Muscle of leg (tissue), 11 donors: ENCODE results near the gene GALNTL6. TPM values are rescaled to one million over a fixed set of nuclear protein-coding genes. Genes with fewer than 3 reads are reported as not detected.
A peak's percentile ranks its signal among the peaks of the same experiment; 100 is the strongest.

ENCODE experiments used
- DNase-seq: peaks from one replicate; pipeline ENCODE4 v3.0.0; 2013
- H3K27ac ChIP-seq: one replicate; pipeline ENCODE4 v1.5.1; 2013; ENCODE audit warnings: mild to moderate bottlenecking, low read length, control low read depth
- H3K27me3 ChIP-seq: one replicate; pipeline ENCODE4 v1.6.1; 2013; ENCODE audit warnings: low read length; ENCODE audit not compliant: control insufficient read depth, insufficient read depth
- H3K36me3 ChIP-seq: one replicate; pipeline ENCODE4 v1.6.1; 2013; ENCODE audit warnings: low read length; ENCODE audit not compliant: control insufficient read depth, insufficient read depth
- H3K4me1 ChIP-seq: one replicate; pipeline ENCODE4 v1.6.1; 2013; ENCODE audit warnings: low read length; ENCODE audit not compliant: control insufficient read depth, insufficient read depth
- H3K4me3 ChIP-seq: one replicate; pipeline ENCODE4 v1.5.1; 2013; ENCODE audit warnings: low read length, control low read depth
- H3K9me3 ChIP-seq: replicated peaks from 2 replicates; pipeline ENCODE4 v1.6.1; 2013; ENCODE audit warnings: low read depth, low read length; ENCODE audit not compliant: control insufficient read depth
- WGBS: methylation state at CpG from one replicate; pipeline ENCODE4 v1.1.5; 2013; ENCODE audit warnings: missing lambda C conversion rate; ENCODE audit not compliant: insufficient coverage; 5-methylcytosine and 5-hydroxymethylcytosine counted together
- polyA plus RNA-seq, 8 donors: library from polyadenylated mRNA; unstranded; fragments of 120-200 nt; gene quantifications; one replicate each; pipeline versions ENCODE4 v1.2.1 to v1.2.3, GENCODE V29; 2013; ENCODE audit warnings: inconsistent platforms in 1 of 8, low replicate concordance in 1 of 8; ENCODE audit not compliant: insufficient read length in 8 of 8, insufficient read depth in 1 of 8
- total RNA-seq: library from RNA; stranded (reverse); fragments of 120-200 nt; gene quantifications from one replicate; pipeline ENCODE4 v1.2.4, GENCODE V29; 2013

GALNTL6 gene
- total and polyA plus RNA-seq, 9 donors, result 0.26 to 0.95 (median 0.53) TPM

DNA sequence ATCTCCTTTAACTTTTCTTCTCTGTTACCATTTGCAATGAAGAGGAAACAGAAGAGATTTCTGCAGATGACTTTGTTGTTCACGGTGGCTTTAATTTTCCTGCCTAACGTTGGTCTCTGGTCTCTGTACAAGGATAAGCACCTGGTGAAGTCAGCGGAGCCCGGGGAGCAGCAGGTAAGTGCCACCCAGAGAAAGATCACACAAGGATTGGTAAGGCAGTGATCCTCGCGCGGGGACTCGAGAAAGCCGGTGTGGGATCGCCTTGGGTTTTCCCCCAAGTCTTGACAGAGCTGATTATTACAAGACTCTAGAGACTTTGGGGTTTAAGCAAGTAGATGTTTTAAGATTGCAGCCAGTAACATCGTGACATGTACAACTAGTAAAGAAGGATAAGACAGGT lies 1.3 kb downstream of the GALNTL6 start:
- H3K27me3 ChIP-seq, result peaks cover 30% of the 10 kb centered on the region
- 32% methylated on average over 11 of the region's 11 CpGs for WGBS

DNA sequence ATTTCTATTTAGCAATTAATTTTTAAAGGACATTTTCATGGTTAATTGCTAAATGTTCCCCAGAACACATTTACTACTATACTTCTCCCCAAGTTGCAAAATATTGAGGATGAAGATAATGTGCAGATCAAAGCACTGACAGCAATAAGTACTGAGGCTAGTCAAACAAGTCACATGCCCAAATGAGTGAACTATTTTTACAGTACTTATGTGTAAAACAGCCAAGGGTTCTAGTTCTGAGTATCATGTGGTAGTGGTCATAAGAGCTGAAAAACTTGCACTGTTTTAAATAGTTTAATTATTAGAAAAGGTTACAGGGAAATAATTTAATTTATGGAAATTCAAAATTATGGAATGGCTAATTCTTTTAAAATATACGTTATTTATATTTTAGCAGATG lies 3.8 kb downstream of the GALNTL6 start:
- H3K9me3 ChIP-seq, result no peaks in the 10 kb centered on the region
- no CpG with 5 or more reads among the region's 1 CpG for whole genome bisulfite sequencing
- no peak for DNase-seq
- H3K4me1 ChIP-seq, result peaks cover 14% of the 10 kb centered on the region
- no peaks in the 10 kb centered on the region for H3K36me3 ChIP-seq
- H3K27me3 ChIP-seq, result peaks cover 28% of the 10 kb centered on the region
- no peak overlapping the region for H3K4me3 ChIP-seq
- no peak overlapping the region for H3K27ac ChIP-seq

More for the DNA sequence above, 1.3 kb downstream of the GALNTL6 start:
- no peaks in the 10 kb centered on the region for H3K36me3 ChIP-seq
- H3K4me3 ChIP-seq, result no peak overlapping the region
- H3K4me1 ChIP-seq, result peaks cover 14% of the 10 kb centered on the region
- H3K9me3 ChIP-seq, result no peaks in the 10 kb centered on the region
- H3K27ac ChIP-seq, result no peak overlapping the region
- DNase-seq, result no peak

DNA sequence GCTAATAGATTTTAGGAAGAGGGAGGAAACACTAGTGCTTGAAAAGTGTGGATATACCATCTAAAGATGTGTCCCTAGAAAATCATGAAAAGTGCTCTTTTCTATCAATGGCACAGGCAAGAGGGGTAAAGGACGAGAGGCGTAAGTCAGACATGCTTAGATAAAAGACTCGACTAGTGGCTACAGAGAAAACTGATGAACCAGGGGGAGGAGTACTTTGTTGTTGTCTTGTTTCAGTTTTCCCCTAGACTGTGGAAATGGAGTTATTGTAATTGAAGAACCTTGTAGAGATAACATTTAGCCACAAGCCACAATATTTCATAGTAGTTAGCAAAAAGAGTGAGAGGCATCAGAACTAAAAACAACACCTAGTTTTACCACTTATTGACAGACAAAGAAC lies 21.4 kb downstream of the GALNTL6 start:
- no peaks in the 10 kb centered on the region for H3K9me3 ChIP-seq
- WGBS, result no CpG with 5 or more reads among the region's 3 CpGs
- H3K4me3 ChIP-seq, result no peak overlapping the region
- H3K4me1 ChIP-seq, result no peaks in the 10 kb centered on the region
- H3K27ac ChIP-seq, result no peak overlapping the region
- H3K36me3 ChIP-seq, result no peaks in the 10 kb centered on the region
- DNase-seq, result no peak
- H3K27me3 ChIP-seq, result no peaks in the 10 kb centered on the region

DNA sequence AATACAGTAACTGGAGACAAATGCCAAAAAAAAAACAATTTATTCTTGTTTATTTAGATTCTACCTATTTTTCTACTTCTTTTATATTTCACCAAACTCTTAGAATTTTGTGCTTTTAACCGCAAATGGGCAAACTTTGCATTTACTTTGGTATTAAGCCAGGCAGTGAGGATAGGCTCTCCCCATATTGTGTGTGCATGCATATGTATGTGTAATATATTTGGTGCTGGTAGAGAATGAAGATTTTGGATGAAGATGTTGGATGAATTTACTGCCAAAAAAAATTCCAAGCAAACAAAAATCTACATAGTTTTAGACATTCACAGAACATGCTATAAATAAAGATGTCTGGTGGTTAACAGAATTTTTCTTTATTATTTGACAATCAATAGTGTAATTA lies 30.3 kb downstream of the GALNTL6 start:
- H3K4me1 ChIP-seq, result no peaks in the 10 kb centered on the region
- DNase-seq, result no peak
- no peaks in the 10 kb centered on the region for H3K36me3 ChIP-seq
- H3K27ac ChIP-seq, result no peak overlapping the region
- no peaks in the 10 kb centered on the region for H3K27me3 ChIP-seq
- no peaks in the 10 kb centered on the region for H3K9me3 ChIP-seq
- WGBS, result no CpG with 5 or more reads among the region's 1 CpG
- no peak overlapping the region for H3K4me3 ChIP-seq

DNA sequence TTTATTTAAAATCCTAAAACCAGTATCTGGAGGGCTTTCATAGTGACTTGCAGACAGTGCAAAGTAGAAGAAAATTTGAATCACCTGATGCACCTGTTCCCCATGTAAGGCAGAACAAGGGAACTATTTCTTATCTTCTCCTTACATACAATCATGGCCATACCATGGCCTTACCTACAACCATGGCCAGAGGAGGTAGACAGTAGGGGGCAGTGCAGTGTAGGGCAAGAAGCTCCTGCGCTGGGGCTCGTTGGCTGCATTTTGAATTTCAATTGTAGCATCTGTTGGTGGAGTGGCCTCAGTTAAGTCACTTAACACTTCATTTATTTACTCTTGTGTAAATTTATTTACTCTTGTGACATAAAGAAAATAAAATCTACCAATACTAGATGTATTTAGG lies 33.0 kb downstream of the GALNTL6 start:
- H3K27ac ChIP-seq, result no peak overlapping the region
- H3K4me1 ChIP-seq, result no peaks in the 10 kb centered on the region
- no peaks in the 10 kb centered on the region for H3K36me3 ChIP-seq
- no CpG with 5 or more reads among the region's 2 CpGs for WGBS
- H3K9me3 ChIP-seq, result no peaks in the 10 kb centered on the region
- no peak overlapping the region for H3K4me3 ChIP-seq
- DNase-seq, result peak; percentile 13
- H3K27me3 ChIP-seq, result no peaks in the 10 kb centered on the region

DNA sequence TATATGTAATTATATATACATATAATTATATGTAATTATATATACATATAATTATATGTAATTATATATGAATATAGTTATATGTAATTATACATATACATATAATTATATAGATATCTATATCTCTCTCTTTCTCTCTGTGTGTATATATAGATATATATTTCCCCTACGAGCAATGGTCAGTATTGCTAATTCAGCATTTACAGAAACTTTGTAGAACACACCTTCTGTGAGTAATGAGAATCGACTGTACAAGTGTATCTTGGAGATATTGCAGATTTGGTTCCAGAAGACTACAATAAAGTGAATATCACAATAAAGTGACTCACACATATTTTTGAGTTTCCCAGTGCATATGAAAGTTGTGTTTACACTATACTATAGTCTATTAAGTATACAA lies 33.7 kb downstream of the GALNTL6 start:
- Histone ChIP-seq H3K36me3 (no peaks in the 10 kb centered on the region), H3K4me3 (no peak overlapping the region), H3K27ac (no peak overlapping the region), H3K4me1 (no peaks in the 10 kb centered on the region), H3K27me3 (no peaks in the 10 kb centered on the region), H3K9me3 (no peaks in the 10 kb centered on the region)
- whole genome bisulfite sequencing, result no CpG with 5 or more reads among the region's 2 CpGs
- no peak for DNase-seq

DNA sequence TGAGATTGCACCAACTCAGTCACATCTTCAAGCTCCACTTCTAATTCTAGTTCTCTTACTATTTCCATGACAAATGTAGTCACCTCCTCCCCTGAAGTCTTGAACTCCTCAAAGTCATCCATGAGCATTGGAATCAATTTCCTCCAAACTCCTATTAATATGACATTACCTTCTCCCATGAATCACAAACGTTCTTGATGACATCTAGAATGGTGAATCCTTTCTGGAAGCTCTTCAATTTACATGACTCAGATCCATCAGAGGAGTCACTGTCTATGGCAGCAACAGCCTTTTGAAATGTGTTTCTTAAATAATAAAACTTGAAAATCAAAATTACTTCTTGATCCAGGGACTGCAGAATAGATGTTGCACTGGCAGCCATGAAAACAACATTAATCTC lies 34.5 kb downstream of the GALNTL6 start:
- Histone ChIP-seq H3K4me3 (no peak overlapping the region), H3K9me3 (no peaks in the 10 kb centered on the region), H3K27me3 (no peaks in the 10 kb centered on the region), H3K4me1 (no peaks in the 10 kb centered on the region), H3K36me3 (no peaks in the 10 kb centered on the region), H3K27ac (no peak overlapping the region)
- no CpG with 5 or more reads among the region's 1 CpG for WGBS
- DNase-seq, result no peak

DNA sequence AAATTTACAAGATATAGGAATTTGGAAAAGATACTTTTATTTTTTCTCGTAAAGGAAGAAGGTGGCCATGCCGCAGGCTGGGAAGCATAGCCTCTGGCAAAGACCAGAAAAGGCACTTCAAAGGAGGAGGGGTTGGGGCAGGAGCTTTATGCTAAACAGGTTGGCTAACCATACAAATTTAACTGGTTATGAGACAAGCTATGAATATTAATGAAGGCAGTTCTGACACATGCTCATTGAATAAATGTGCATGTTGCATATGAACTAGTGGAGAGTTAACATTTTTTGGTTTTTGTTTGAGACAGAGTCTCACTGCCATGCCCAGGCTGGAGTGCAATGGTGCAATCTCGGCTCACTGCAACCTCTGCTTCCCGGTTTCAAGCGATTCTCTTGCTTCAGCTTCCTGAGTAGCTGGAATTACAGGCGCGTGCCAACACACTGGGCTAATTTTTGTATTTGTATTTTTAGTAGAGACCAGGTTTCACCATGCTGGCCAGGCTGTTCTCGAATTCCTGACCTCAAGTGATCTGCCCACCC lies 36.5 kb downstream of the GALNTL6 start:
- H3K9me3 ChIP-seq, result no peaks in the 10 kb centered on the region
- H3K36me3 ChIP-seq, result no peaks in the 10 kb centered on the region
- no peak overlapping the region for H3K27ac ChIP-seq
- no peak overlapping the region for H3K4me3 ChIP-seq
- no peaks in the 10 kb centered on the region for H3K27me3 ChIP-seq
- no peaks in the 10 kb centered on the region for H3K4me1 ChIP-seq
- WGBS, result 83% methylated on average over 2 of the region's 8 CpGs
- DNase-seq, result no peak

DNA sequence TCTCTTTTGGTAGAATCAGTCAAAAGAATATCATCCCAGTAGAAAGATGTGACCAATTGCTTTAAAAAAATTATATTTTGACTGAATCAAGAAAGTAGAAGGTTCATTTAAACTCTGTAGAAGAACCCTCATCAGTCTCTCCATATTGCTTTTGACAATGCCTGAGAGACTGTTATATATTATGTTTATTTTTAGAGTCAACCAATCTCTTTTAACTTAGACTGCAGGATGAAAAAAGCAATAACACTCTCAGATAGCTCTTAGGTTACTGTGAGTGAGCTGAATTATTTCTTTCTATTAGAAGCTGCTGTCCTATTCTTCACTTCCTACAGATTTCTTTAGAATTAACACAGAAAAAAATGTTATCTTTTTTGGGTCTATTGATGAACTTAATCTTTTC lies 38.1 kb downstream of the GALNTL6 start:
- Histone ChIP-seq H3K27ac (no peak overlapping the region), H3K4me3 (no peak overlapping the region), H3K9me3 (no peaks in the 10 kb centered on the region), H3K36me3 (no peaks in the 10 kb centered on the region), H3K4me1 (no peaks in the 10 kb centered on the region), H3K27me3 (no peaks in the 10 kb centered on the region)
- DNase-seq, result no peak

DNA sequence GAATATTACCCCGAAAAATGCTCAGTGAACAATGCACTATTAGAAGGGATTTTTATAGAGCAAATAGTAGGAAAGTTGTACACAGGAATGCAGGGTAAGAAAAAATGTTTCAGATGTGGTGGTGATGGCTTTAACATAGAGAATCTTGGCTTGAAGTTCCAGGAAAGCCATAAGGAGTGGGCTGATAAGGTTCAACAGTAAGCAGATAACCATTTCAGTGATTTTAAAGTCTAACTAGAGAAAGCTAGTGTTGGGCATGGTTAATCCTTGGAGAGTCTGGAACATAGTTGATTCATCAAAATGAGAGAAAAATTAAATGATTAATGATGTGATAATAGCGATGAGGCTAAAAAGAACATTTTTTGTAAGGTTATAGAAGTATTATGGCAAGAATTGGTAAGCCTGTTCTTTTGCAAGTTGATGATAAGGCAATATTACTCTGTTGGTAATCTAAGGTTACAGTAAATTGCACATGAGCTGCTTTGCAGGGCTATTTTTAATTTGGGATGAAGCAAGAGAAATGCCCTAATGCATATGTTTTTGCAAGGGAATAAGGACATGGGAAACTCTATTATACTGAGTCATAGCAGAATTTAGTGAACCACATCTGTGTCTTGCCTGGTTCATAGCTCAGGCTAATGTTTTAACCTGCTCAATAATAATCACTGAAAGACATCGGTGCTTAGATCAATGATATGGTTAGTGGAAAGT lies 44.3 kb downstream of the GALNTL6 start:
- Histone ChIP-seq H3K27me3 (no peaks in the 10 kb centered on the region), H3K36me3 (no peaks in the 10 kb centered on the region), H3K4me3 (no peak overlapping the region), H3K27ac (no peak overlapping the region), H3K4me1 (no peaks in the 10 kb centered on the region), H3K9me3 (no peaks in the 10 kb centered on the region)
- WGBS, result 100% methylated on average over 1 of the region's 3 CpGs
- no peak for DNase-seq

- Histone ChIP-seq H3K4me3 (no peak overlapping the region), H3K27me3 (no peaks in the 10 kb centered on the region), H3K27ac (no peak overlapping the region), H3K36me3 (no peaks in the 10 kb centered on the region), H3K9me3 (no peaks in the 10 kb centered on the region), H3K4me1 (no peaks in the 10 kb centered on the region)
- WGBS, result no CpG with 5 or more reads among the region's 3 CpGs
- DNase-seq, result no peak
Measured at GRCh38 chr4:171875291-171875690, 62.1 kb downstream of the GALNTL6 start.
